Peyer's patch (tissue), 4 donors: ENCODE results near the gene CENPV. TPM values are rescaled to one million over a fixed set of nuclear protein-coding genes. Genes with fewer than 3 reads are reported as not detected.
A peak's percentile ranks its signal among the peaks of the same experiment; 100 is the strongest.
"Not testable (repeated sequence)": the region's sequence is repeated elsewhere in the genome, so short reads cannot be mapped to it uniquely, and the experiment has no call there.

Source experiments
- DNase-seq, 3 donors: peaks; one replicate each; pipeline ENCODE4 v3.0.0-alpha.2; 2017 to 2019
- H3K27ac ChIP-seq, 4 donors: fragments of 200-600 bp; sonication (generic); one replicate each; pipeline ENCODE4 v1.5.1; 2016 to 2019
- H3K27me3 ChIP-seq, 2 donors: fragments of 200-600 bp; sonication (generic); one replicate each; pipeline ENCODE4 v1.5.1; 2019
- H3K36me3 ChIP-seq, 3 donors: fragments of 200-600 bp; sonication (generic); one replicate each; pipeline ENCODE4 v1.5.1; 2016 to 2019
- H3K4me1 ChIP-seq, 4 donors: fragments of 200-600 bp; sonication (generic); one replicate each; pipeline ENCODE4 v1.5.1; 2016 to 2019
- H3K4me3 ChIP-seq, 4 donors: fragments of 200-600 bp; sonication (generic); 1 replicate in 3 of 4; 2 replicates in 1 of 4; pipeline ENCODE4 v1.5.1; 2016 to 2019; ENCODE audit warnings: mild to moderate bottlenecking in 1 of 4
- H3K9me3 ChIP-seq, 4 donors: fragments of 200-600 bp; sonication (generic); one replicate each; pipeline ENCODE4 v1.5.1; 2016 to 2019; ENCODE audit warnings: mild to moderate bottlenecking in 1 of 4
- POLR2A ChIP-seq, 2 donors: fragments of 450-650 bp; IDR thresholded peaks; one replicate each; pipeline ENCODE4 v1.5.1; 2017; ENCODE audit warnings: antibody characterized with exemption in 2 of 2, mild to moderate bottlenecking in 2 of 2, moderate library complexity in 2 of 2
- total RNA-seq, 4 donors: library from RNA; depleted of rRNA; stranded (reverse); fragments of >200 nt; gene quantifications; one replicate each; pipeline ENCODE4 v1.1.0, GENCODE V29; 2016
- TF ChIP-seq, protein P1 (sequence below), 6 experiments: fragments of 450-650 bp in 4 of 6; fragments of 200-600 bp in 2 of 6; sonication (generic) in 1 of 6; IDR thresholded peaks; one replicate each; pipeline ENCODE4 v1.5.1; 2017 to 2019; ENCODE audit warnings: antibody characterized with exemption in 6 of 6, mild to moderate bottlenecking in 3 of 6, moderate library complexity in 1 of 6

Gene CENPV
- total RNA-seq, 4 donors from 2014 or later: 49.0 to 109 (median 79.3) TPM

GRCh38 chr17:16322636-16323035, 30.6 kb downstream of the CENPV start:
- TF ChIP-seq, protein P1, sequence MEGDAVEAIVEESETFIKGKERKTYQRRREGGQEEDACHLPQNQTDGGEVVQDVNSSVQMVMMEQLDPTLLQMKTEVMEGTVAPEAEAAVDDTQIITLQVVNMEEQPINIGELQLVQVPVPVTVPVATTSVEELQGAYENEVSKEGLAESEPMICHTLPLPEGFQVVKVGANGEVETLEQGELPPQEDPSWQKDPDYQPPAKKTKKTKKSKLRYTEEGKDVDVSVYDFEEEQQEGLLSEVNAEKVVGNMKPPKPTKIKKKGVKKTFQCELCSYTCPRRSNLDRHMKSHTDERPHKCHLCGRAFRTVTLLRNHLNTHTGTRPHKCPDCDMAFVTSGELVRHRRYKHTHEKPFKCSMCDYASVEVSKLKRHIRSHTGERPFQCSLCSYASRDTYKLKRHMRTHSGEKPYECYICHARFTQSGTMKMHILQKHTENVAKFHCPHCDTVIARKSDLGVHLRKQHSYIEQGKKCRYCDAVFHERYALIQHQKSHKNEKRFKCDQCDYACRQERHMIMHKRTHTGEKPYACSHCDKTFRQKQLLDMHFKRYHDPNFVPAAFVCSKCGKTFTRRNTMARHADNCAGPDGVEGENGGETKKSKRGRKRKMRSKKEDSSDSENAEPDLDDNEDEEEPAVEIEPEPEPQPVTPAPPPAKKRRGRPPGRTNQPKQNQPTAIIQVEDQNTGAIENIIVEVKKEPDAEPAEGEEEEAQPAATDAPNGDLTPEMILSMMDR (IDR thresholded peaks at IDR 0.05): no peak
- TF ChIP-seq POLR2A (IDR thresholded peaks at IDR 0.05): no peak
- no peaks in the 10 kb centered on the region for H3K27me3 ChIP-seq

GRCh38 chr17:16319969-16320368, 33.3 kb downstream of the CENPV start:
- Histone ChIP-seq H3K27ac (no peak overlapping the region), H3K9me3 (no peaks in the 10 kb centered on the region), H3K4me3 (no peak overlapping the region), H3K36me3 (peaks cover 0 to 14% (median 0%) of the 10 kb centered on the region in 3 donors), H3K4me1 (no peaks in the 10 kb centered on the region), H3K27me3 (no peaks in the 10 kb centered on the region)
- no peak for DNase-seq
- TF ChIP-seq POLR2A (IDR thresholded peaks at IDR 0.05): no peak
- TF ChIP-seq, protein P1 (IDR thresholded peaks at IDR 0.05): no peak

More at GRCh38 chr17:16322636-16323035, 30.6 kb downstream of the CENPV start:
- Histone ChIP-seq H3K9me3 (no peaks in the 10 kb centered on the region), H3K4me3 (no peak overlapping the region), H3K27ac (no peak overlapping the region), H3K36me3 (peaks cover 0 to 31% (median 0%) of the 10 kb centered on the region in 3 donors), H3K4me1 (no peaks in the 10 kb centered on the region)
- DNase-seq: no peak

- Histone ChIP-seq H3K9me3 (no peaks in the 10 kb centered on the region), H3K36me3 (no peaks in the 10 kb centered on the region), H3K27me3 (no peaks in the 10 kb centered on the region), H3K27ac (no peak overlapping the region), H3K4me3 (no peak overlapping the region), H3K4me1 (peaks cover 0 to 17% (median 0%) of the 10 kb centered on the region in 4 donors)
- TF ChIP-seq, protein P1 (IDR thresholded peaks at IDR 0.05): no peak
- TF ChIP-seq POLR2A (IDR thresholded peaks at IDR 0.05): no peak
- no peak for DNase-seq
Observed at GRCh38 chr17:16314859-16315258, 38.4 kb downstream of the CENPV start.

DNA sequence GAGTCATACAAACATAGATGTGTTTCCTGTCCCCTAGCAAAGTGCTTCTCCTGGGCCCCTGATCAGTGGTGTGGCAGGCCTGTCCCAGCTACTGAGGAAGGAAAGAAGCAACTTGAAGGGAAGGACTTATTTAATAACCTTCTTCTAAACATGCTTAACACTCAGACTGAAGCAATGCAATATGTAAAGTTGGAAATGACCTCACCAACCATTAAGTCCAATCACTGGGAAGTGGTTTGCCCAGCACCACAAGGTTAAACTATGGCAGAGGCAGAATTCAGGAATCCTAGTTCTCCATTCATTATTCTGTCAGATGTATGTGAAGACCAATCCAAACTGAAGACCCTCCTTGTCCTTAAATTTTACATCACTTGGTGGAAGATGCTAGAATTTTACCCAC, 39.1 kb downstream of the CENPV start:
- H3K4me3 ChIP-seq: no peak overlapping the region

DNA sequence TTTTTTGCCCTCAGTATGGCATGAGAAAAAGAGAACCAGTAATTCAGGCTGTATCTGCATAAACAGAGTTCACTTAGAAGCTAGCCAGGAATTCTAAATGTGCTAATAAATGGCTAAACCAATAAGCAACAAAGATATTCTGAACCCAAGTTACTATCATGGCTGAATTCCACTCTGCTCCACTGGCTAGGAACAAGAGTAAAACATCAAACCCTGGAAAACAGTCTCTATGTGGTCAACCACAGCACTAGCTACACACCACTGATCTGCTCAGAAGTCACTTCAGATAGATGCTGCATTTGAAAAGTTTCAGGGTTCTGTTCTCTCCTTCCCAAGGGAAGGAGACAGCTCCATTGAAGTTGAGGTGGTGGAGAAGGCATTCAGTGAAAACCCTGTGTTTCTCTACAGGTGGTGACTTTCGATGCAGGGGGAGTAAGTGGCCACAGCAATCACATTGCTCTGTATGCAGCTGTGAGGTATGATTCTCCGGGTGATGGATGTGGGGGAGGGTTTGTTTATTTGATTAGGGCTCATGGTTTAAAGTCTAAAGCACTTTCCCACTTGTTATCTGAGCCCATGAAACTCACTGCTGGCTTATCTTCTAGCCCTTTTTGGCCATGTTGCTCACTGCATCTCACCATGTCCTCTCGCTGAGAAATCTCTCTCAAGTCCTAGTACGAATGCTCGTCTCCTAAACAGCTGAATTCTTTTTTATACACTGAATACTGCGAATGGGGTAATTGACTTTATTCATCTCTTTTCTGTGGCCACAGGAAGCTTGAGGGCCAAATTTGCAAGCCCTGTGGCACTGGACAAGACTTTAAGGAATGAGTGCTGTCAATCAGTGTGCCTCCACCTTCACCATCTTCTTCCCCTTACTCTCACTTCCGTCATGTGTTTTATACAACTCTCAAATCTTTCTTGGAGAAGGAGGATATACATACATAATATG, 39.9 kb downstream of the CENPV start:
- Histone ChIP-seq H3K9me3 (no peaks in the 10 kb centered on the region), H3K27ac (peak overlapping the region in 2 of 4 donors; percentile 43 to 46), H3K27me3 (no peaks in the 10 kb centered on the region), H3K4me1 (peaks cover 0 to 17% (median 0%) of the 10 kb centered on the region in 4 donors), H3K36me3 (no peaks in the 10 kb centered on the region), H3K4me3 (no peak overlapping the region)
- peak in 1 of 3 donors; percentile 53 for DNase-seq
- TF ChIP-seq, protein P1 (IDR thresholded peaks at IDR 0.05): no peak
- no peak for TF ChIP-seq POLR2A (IDR thresholded peaks at IDR 0.05)

More for the DNA sequence above, 39.1 kb downstream of the CENPV start:
- TF ChIP-seq, protein P1 (IDR thresholded peaks at IDR 0.05): no peak
- no peak for TF ChIP-seq POLR2A (IDR thresholded peaks at IDR 0.05)
- Histone ChIP-seq H3K27ac (peak overlapping the region in 1 of 4 donors; percentile 46), H3K4me1 (peaks cover 0 to 17% (median 0%) of the 10 kb centered on the region in 4 donors), H3K36me3 (no peaks in the 10 kb centered on the region), H3K27me3 (no peaks in the 10 kb centered on the region), H3K9me3 (no peaks in the 10 kb centered on the region)
- DNase-seq: no peak

DNA sequence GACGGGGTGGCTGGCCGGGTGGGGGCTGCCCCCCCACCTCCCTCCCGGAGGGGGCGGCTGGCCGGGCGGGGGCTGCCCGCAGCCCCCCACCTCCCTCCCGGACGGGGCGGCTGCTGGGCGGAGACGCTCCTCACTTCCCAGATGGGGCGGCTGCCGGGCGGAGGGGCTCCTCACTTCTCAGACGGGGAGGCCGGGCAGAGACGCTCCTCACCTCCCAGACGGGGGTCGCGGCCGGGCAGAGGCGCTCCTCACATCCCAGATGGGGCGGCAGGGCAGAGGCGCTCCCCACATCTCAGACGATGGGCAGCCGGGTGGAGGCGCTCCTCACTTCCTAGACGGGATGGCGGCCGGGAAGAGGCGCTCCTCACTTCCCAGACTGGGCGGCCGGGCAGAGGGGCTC, 41.2 kb downstream of the CENPV start:
- not testable (repeated sequence) for H3K27me3 ChIP-seq, H3K4me3 ChIP-seq, H3K27ac ChIP-seq, H3K36me3 ChIP-seq, H3K9me3 ChIP-seq
- peaks cover 0 to 17% (median 0%) of the 10 kb centered on the region in 4 donors for H3K4me1 ChIP-seq
- peak in 1 of 3 donors; percentile 38 for DNase-seq
